HG02852 (cell line): Measurements from ENCODE around the gene WDR83.
"Not testable (repeated sequence)": the region's sequence is repeated elsewhere in the genome, so short reads cannot be mapped to it uniquely, and the experiment has no call there.

ENCODE experiments used
- ATAC-seq: cut with Tn5 transposase; IDR thresholded peaks from one replicate; pipeline ENCODE4 v1.9.1; 2021; ENCODE audit warnings: mild to moderate bottlenecking, moderate library complexity; ENCODE audit not compliant: unreplicated experiment

WDR83 gene

GRCh38 chr19:12666265-12667048 lies at the start of gene WDR83, which contains the start of gene MAN2B1:
WDR83 (plus strand) TSS chr19:12666807; CDS start chr19:12669791, 2,984 bp downstream.
MAN2B1 (minus strand) TSS chr19:12666742; CDS start chr19:12666701, 41 bp downstream.
- ATAC-seq, result peak; percentile 42

GRCh38 chr19:12617646-12618045 lies 49.0 kb upstream of the WDR83 start:
- ATAC-seq, result no peak

- not testable (repeated sequence) for ATAC-seq
Measured at GRCh38 chr19:12621253-12622024, 45.2 kb upstream of the WDR83 start.

- ATAC-seq, result no peak
Measured at GRCh38 chr19:12623361-12624031, 43.1 kb upstream of the WDR83 start.

- no peak for ATAC-seq
Measured at GRCh38 chr19:12626958-12627357, 39.6 kb upstream of the WDR83 start.

GRCh38 chr19:12628040-12629022 lies 38.3 kb upstream of the WDR83 start:
- no peak for ATAC-seq

- ATAC-seq, result no peak
Measured at GRCh38 chr19:12629215-12629614, 37.4 kb upstream of the WDR83 start.

GRCh38 chr19:12636631-12637030 lies 30.0 kb upstream of the WDR83 start:
- ATAC-seq, result no peak

- no peak for ATAC-seq
Measured at GRCh38 chr19:12638611-12639182, 27.9 kb upstream of the WDR83 start.

- peak; percentile 45 for ATAC-seq
Measured at GRCh38 chr19:12639901-12640613, 26.6 kb upstream of the WDR83 start.

GRCh38 chr19:12641456-12641855 lies 25.2 kb upstream of the WDR83 start:
- no peak for ATAC-seq

GRCh38 chr19:12642506-12642905 lies 24.1 kb upstream of the WDR83 start:
- ATAC-seq, result no peak

- ATAC-seq, result not testable (repeated sequence)
Measured at GRCh38 chr19:12643716-12644115, 22.9 kb upstream of the WDR83 start.

- ATAC-seq, result no peak
Measured at GRCh38 chr19:12646551-12646950, 20.1 kb upstream of the WDR83 start.

GRCh38 chr19:12647047-12647446 lies 19.6 kb upstream of the WDR83 start:
- no peak for ATAC-seq

- ATAC-seq, result no peak
Measured at GRCh38 chr19:12647490-12648071, 19.0 kb upstream of the WDR83 start.

GRCh38 chr19:12648088-12648487 lies 18.5 kb upstream of the WDR83 start:
- ATAC-seq, result no peak

GRCh38 chr19:12649941-12650340 lies 16.7 kb upstream of the WDR83 start:
- ATAC-seq, result no peak

GRCh38 chr19:12652219-12652618 lies 14.4 kb upstream of the WDR83 start:
- ATAC-seq, result no peak
